Astrocyte of the spinal cord (primary cell): ENCODE measurements around the gene WSB1.

Experiments used
- DNase-seq: peaks from one replicate; pipeline ENCODE4 v3.0.0; 2011; ENCODE audit warnings: low read depth, low spot score
- H3K4me3 ChIP-seq: 2 replicates; pipeline ENCODE4 v1.5.1; 2011; ENCODE audit warnings: low read depth, mild to moderate bottlenecking, low read length, moderate library complexity
- CTCF ChIP-seq: IDR thresholded peaks from 2 replicates; pipeline ENCODE4 v1.5.1; 2012; ENCODE audit warnings: low read depth, mild to moderate bottlenecking, low read length, inconsistent platforms
- in situ Hi-C: cut with HindIII; loops from 2 replicates; pipeline ENCODE4 v1.10.0; 2017; ENCODE audit warnings: low sequenced_read_pairs

The WSB1 gene

GRCh38 chr17:27353033-27353460, 59.1 kb downstream of the WSB1 start:
- in situ Hi-C loops: no loop called here
- no peak for TF ChIP-seq CTCF
- DNase-seq: no peak
- H3K4me3 ChIP-seq: peak overlapping the region; percentile 50

GRCh38 chr17:27353461-27354050, 59.6 kb downstream of the WSB1 start:
- TF ChIP-seq CTCF: peak; percentile 60
- DNase-seq: peak; percentile 94

GRCh38 chr17:27354051-27354490, 60.2 kb downstream of the WSB1 start:
- in situ Hi-C loops: no loop called here
- DNase-seq: no peak
- H3K4me3 ChIP-seq: peak overlapping the region; percentile 37
- TF ChIP-seq CTCF: no peak

More at GRCh38 chr17:27353461-27354050, 59.6 kb downstream of the WSB1 start:
- H3K4me3 ChIP-seq: peak overlapping the region; percentile 50
- in situ Hi-C loops: no loop called here

- in situ Hi-C loops: no loop called here
- TF ChIP-seq CTCF: no peak
- no peak overlapping the region for H3K4me3 ChIP-seq
- no peak for DNase-seq
Observed at GRCh38 chr17:27354491-27355081, 60.7 kb downstream of the WSB1 start.

GRCh38 chr17:27355419-27355818, 61.5 kb downstream of the WSB1 start:
- H3K4me3 ChIP-seq: no peak overlapping the region
- in situ Hi-C loops: no loop called here
- no peak for DNase-seq
- TF ChIP-seq CTCF: no peak

GRCh38 chr17:27356091-27356705, 62.3 kb downstream of the WSB1 start:
- TF ChIP-seq CTCF: no peak
- H3K4me3 ChIP-seq: no peak overlapping the region
- in situ Hi-C loops: no loop called here
- no peak for DNase-seq
